Right lung (tissue), 5 donors: ENCODE data around the gene CROCC2. TPM values are rescaled to one million over a fixed set of nuclear protein-coding genes. Genes with fewer than 3 reads are reported as not detected.

ENCODE experiments used
- DNase-seq, 2 donors: peaks; one replicate each; pipeline ENCODE4 v3.0.0-alpha.2; 2013
- polyA plus RNA-seq, 5 donors: library from polyadenylated mRNA; unstranded; fragments of 120-200 nt; gene quantifications; one replicate each; pipeline versions ENCODE4 v1.2.1 to v1.2.3, GENCODE V29; 2013; ENCODE audit warnings: inconsistent platforms in 1 of 5, low replicate concordance in 1 of 5; ENCODE audit not compliant: insufficient read length in 5 of 5, insufficient read depth in 1 of 5

Gene CROCC2
- polyA plus RNA-seq, 5 donors, result 0.95 to 3.5 (median 2.7) TPM

GRCh38 chr2:240875228-240876034 lies 30.7 kb upstream of the CROCC2 start:
- DNase-seq, result no peak

GRCh38 chr2:240876035-240876474 lies 30.1 kb upstream of the CROCC2 start:
- DNase-seq, result no peak

- DNase-seq, result no peak
Measured at GRCh38 chr2:240876475-240877251, 29.5 kb upstream of the CROCC2 start.

GRCh38 chr2:240877460-240878340 lies 28.4 kb upstream of the CROCC2 start:
- DNase-seq, result no peak

- DNase-seq, result no peak
Measured at GRCh38 chr2:240878341-240878936, 27.7 kb upstream of the CROCC2 start.

- DNase-seq, result no peak
Measured at GRCh38 chr2:240879105-240879504, 27.0 kb upstream of the CROCC2 start.

DNA sequence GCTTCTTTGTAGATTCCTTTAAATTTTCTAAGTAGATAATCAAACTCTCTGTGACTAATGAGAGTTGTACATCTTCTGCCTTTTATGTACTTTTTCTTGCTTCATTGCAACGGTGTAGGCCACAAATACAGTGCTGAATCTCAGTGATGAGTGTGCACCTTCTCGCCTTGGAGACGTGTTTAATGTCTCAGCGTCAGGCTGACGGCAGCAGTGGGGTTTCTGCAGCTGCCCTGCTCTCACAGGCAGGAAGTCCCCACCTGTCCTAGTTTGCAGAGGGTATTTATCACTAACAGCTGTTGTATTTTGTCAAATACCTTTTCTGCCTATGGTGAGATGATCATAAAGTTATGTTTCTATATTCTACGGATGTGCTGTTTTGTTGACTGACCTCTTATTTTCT lies 24.2 kb upstream of the CROCC2 start:
- no peak for DNase-seq

DNA sequence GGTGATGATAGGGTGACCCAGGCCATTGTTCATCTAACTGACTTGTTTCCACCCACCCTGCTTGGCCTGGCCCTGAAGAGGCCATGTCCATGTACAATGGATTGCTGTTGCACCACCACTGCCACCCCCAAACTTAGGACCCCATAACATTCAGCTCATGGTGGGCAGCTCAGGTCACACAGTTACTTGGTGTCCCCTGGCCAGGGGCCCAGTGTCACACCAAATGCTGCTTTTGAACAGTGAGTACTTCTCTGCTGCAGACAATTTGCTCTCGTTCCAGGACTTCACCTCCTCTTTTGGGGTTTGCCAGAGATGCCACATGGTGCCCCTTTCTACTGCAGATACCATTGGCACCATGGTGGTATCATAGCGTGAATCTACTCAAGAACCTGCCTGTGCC lies 21.9 kb upstream of the CROCC2 start:
- no peak for DNase-seq

DNA sequence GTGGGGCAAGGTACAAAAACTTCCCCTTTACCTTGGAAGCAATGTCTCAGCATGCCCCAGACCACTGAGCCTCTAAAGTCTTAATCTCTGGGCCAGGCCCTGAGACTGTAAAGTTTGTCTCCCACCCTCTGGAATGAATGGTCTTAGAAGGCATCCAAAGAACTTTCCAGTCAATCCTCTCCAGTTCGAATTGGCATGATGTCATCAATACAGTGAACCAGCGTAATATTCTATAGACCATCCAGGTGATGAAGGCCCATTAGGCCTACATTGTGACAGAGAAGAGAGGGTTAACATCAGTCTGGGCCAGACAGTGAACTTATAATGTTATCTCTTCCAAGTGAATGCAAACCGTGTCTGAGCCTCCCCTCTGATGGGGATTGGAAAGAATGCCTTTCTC lies 21.4 kb upstream of the CROCC2 start:
- DNase-seq, result no peak

DNA sequence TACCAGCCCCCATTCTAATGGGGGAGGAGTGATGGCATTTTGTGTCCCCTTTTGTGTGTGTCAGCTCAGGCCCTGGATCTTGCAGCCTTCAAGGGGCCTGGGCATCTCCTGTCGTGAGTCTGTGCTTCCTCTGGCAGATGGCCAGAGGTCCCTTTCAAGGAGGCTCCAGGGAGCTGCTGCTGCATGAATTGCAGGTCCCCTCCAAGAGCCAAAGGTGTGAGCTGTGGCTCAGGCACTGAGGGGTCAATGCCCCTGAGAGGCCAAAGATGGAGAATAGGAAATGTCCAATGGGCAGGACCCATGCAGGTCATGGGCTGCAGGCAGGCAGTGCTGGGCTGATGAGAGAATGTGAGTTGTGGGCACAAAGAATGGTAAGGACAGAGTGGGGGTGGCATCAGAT lies 20.6 kb upstream of the CROCC2 start:
- DNase-seq, result no peak

- DNase-seq, result no peak
Measured at GRCh38 chr2:240886023-240886565, 20.0 kb upstream of the CROCC2 start.

GRCh38 chr2:240886678-240887609 lies 19.2 kb upstream of the CROCC2 start:
- no peak for DNase-seq

- no peak for DNase-seq
Measured at GRCh38 chr2:240887631-240888030, 18.5 kb upstream of the CROCC2 start.

DNA sequence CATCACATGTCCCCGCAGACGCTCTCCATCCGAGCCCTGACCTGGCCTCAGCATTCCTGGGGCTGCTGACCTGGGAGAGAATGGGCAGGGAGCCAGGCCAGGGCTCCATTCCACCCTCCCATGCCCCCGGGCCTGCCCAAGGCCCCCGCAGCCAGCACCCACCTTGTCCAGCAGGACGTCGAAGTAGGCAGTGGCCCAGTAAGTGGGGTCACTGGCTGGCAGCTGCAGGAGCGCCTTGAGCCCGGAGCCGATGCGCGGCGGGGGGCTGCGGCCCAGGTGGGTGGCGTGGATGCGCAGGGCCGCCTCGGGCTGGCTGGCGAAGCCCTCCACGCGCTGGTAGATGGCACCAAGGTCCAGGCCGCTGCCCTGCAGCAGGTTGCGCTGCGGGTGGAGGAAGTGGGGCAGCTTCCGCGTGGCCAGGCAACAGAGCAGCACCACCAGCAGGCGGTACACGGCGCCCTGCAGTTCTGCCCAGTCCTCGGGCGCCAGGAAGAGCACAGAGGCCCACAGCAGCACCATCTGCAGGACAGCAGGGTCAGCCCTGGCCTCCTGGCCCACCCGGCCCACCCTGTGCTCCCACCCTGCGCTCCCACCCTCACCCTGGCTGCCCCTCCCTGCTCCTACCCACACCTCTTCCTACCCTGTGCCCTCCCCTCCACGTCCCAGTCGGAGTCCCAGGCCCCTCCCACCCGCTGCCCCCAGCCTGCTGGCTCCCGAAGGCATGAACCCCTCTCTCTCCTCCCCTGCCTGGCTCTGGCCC lies 17.8 kb upstream of the CROCC2 start:
- no peak for DNase-seq

- DNase-seq, result no peak
Measured at GRCh38 chr2:240888890-240889573, 17.1 kb upstream of the CROCC2 start.

DNA sequence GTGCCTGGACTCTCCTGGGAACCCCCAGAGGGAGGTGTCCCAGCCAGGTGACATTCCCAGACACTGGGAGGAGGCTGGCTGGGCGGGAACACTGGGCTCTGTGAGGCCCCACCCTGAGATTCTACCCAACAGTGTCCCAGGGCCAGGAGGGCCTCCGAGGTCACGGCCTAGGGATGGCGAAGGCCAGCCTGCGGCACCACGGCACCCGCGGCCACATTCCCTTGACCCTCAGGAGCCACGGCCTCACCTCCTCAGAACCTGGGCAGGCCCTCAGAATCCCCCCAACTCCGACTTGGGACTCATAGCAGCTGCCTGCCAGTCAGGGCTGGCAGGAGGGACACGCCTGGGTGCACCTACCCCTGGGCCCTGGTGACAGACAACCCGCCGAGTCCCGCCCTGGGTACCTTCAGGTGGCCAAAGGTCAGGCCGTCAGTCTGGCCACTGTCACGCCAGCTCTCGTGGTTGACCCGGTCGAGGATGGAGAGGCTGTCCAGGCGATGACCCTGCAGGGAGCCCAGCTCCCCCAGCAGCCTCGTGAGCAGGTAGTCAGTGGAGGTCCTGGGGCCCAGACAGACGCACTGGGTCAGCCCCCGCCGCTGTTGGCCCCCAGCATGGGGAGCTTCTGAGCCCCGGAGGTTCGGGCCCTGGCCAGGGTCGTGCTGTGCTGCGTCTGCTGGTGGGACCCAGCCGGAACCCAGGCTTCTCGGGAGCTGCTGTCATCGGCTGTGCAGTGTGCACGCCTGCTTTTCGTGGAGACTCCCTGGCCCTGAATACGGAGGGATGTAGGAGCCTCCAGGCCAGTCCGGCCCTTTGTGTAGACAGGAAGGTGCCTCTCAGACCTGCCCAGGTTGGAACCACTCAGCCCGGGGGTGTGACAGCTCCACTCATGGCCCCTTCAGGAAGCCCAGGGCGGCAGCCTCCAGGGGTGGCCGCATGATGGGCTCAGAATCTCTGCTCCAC lies 16.3 kb upstream of the CROCC2 start:
- DNase-seq, result no peak

GRCh38 chr2:240890691-240891090 lies 15.4 kb upstream of the CROCC2 start:
- DNase-seq, result no peak
